ENCODE data around the gene ARSG. TPM values are rescaled to one million over a fixed set of nuclear protein-coding genes. Genes with fewer than 3 reads are reported as not detected.

The ARSG gene
- total RNA-seq, 1 donor from 2014 or later: 6.2 TPM

GRCh38 chr17:68298601-68299000 is 7.3 kb downstream of the ARSG start:
- Mint-ChIP-seq H3K4me1 (peaks cover 15% of the 10 kb centered on the region), H3K36me3 (ENCODE audit: low read depth) (no peaks in the 10 kb centered on the region), H3K27me3 (ENCODE audit: low read depth) (peaks cover 5% of the 10 kb centered on the region), H3K27ac (ENCODE audit: unreplicated experiment) (no peak overlapping the region), H3K4me3 (no peak overlapping the region), H3K9me3 (no peaks in the 10 kb centered on the region)
- TF ChIP-seq CTCF (conservative IDR thresholded peaks at IDR 0.05): no peak
- no peak for DNase-seq (ENCODE audit: low read depth, low spot score)

GRCh38 chr17:68299817-68300216 is 8.5 kb downstream of the ARSG start:
- no peaks in the 10 kb centered on the region for H3K36me3 Mint-ChIP-seq (ENCODE audit: low read depth)
- no peak overlapping the region for H3K27ac Mint-ChIP-seq (ENCODE audit: unreplicated experiment)
- no peak for TF ChIP-seq CTCF (conservative IDR thresholded peaks at IDR 0.05)
- DNase-seq (ENCODE audit: low read depth, low spot score): no peak
- H3K27me3 Mint-ChIP-seq (ENCODE audit: low read depth): no peaks in the 10 kb centered on the region
- H3K4me3 Mint-ChIP-seq: no peak overlapping the region
- H3K9me3 Mint-ChIP-seq: no peaks in the 10 kb centered on the region
- H3K4me1 Mint-ChIP-seq: peaks cover 2% of the 10 kb centered on the region

- Mint-ChIP-seq H3K27ac (ENCODE audit: unreplicated experiment) (peak overlapping the region; percentile 39), H3K27me3 (ENCODE audit: low read depth) (no peaks in the 10 kb centered on the region), H3K9me3 (no peaks in the 10 kb centered on the region), H3K4me3 (no peak overlapping the region), H3K4me1 (no peaks in the 10 kb centered on the region), H3K36me3 (ENCODE audit: low read depth) (no peaks in the 10 kb centered on the region)
- no peak for TF ChIP-seq CTCF (conservative IDR thresholded peaks at IDR 0.05)
- DNase-seq (ENCODE audit: low read depth, low spot score): no peak
These were observed 10.2 kb downstream of the ARSG start for GRCh38 chr17:68301438-68301959.

GRCh38 chr17:68302066-68302564 is 10.8 kb downstream of the ARSG start:
- no peak for TF ChIP-seq CTCF (conservative IDR thresholded peaks at IDR 0.05)
- Mint-ChIP-seq H3K27ac (ENCODE audit: unreplicated experiment) (no peak overlapping the region), H3K4me3 (no peak overlapping the region), H3K4me1 (peaks cover 2% of the 10 kb centered on the region), H3K9me3 (peaks cover 3% of the 10 kb centered on the region), H3K27me3 (ENCODE audit: low read depth) (no peaks in the 10 kb centered on the region), H3K36me3 (ENCODE audit: low read depth) (peaks cover 3% of the 10 kb centered on the region)
- no peak for DNase-seq (ENCODE audit: low read depth, low spot score)

GRCh38 chr17:68302666-68303065 is 11.4 kb downstream of the ARSG start:
- no peak for TF ChIP-seq CTCF (conservative IDR thresholded peaks at IDR 0.05)
- Mint-ChIP-seq H3K27ac (ENCODE audit: unreplicated experiment) (peak overlapping the region; percentile 46), H3K27me3 (ENCODE audit: low read depth) (no peaks in the 10 kb centered on the region), H3K9me3 (peaks cover 6% of the 10 kb centered on the region), H3K4me3 (no peak overlapping the region), H3K36me3 (ENCODE audit: low read depth) (peaks cover 8% of the 10 kb centered on the region), H3K4me1 (peaks cover 6% of the 10 kb centered on the region)
- no peak for DNase-seq (ENCODE audit: low read depth, low spot score)

Measured in neural crest cell (in vitro differentiated cells).